HG03565 (cell line): Measurements from ENCODE around the gene ACVR1B.

Experiments used
- ATAC-seq: cut with Tn5 transposase; IDR thresholded peaks from one replicate; pipeline ENCODE4 v1.9.1; 2021; ENCODE audit warnings: mild to moderate bottlenecking, moderate library complexity; ENCODE audit not compliant: unreplicated experiment

ACVR1B gene

DNA sequence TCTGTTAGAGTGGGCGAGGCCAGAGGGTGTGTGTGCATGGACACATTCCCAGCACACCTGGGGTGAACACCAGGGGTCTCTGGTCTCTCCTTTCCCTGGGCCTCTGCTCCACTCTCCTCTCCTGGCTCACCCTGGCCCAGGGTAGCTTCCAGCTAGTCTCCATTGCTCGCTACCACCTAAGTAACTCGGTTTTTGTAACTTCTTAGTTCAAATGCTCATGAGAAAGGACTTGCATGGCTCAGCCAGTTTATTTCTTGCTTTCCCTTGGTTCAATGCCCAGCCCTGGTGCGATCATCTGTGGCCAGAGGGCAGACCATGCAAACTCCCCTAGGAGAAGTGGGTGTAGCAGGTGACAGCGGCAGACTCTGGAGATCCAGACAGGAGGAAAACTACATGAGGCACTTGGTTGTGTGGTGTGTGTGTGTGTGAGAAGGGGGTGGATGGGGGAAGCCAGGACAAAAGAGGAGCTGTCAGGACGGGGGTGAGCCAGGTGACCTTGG lies 8.9 kb upstream of the ACVR1B start:
- no peak for ATAC-seq

DNA sequence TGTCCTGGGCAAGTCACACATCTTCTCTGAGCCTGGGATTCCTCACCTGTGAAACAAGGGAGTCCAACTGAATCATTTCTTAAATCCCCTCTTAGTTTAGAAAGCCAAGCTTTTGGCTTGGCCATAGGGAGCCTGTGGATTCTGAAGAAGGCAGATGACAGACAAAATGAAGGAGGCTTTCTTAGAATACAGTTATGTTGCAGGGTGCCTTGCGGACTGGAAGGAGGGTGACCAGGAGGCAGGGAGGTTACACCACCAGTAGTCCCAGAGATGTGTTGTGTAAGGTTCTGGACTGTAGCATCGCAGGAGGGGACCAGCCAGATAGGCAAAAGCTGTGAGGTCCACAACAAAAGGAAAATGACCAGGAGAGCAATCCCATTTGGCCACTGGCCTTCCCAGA lies 8.2 kb upstream of the ACVR1B start:
- no peak for ATAC-seq

GRCh38 chr12:51944608-51945233 lies 6.8 kb upstream of the ACVR1B start:
- no peak for ATAC-seq

GRCh38 chr12:51947246-51947996 lies 4.1 kb upstream of the ACVR1B start:
- no peak for ATAC-seq

DNA sequence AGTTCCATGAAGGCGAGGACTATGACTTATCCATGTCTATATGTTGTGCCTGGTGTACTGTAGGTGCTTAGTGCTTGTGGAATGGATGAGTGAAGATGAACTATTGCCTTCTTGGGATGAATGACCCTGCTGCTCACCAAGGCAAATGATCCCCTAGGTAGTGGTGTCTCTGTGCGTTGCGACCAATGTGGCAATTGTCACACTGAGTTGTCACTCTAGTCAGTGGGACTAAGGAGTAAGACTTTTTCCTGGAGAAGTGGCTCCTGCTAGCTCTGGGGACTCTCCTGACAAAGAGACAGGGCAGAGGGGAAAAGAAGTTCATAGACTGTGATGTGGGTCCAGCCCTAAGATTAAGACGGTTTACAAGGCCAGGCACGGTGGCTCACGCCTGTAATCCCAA lies 3.4 kb upstream of the ACVR1B start:
- ATAC-seq: no peak

- no peak for ATAC-seq
Measured at GRCh38 chr12:51949342-51950030, 2.0 kb upstream of the ACVR1B start.

DNA sequence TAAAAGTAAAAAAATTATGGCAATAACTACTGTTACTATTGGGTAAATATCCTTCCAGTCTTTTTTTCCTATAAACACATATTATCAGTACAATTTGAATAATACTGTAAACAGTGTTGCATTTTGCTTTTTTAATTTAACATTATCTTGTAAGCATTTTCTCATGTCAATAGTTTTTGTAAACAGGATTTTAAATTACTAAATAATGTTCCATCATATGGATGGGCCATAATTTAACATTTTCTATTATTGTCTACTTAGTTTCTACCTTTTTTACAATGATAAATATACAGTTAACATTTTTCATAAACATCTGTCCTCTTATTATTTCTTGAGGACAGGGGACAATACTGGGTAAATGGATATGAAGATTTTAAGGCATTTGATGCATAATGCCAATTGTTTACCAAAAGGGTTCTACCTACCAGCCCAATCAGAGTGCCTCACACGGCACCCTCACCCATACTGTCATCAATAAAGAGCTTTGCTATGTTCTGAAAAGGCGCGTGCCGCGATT lies 759 bp upstream of the ACVR1B start:
- no peak for ATAC-seq

- ATAC-seq: no peak
Measured at GRCh38 chr12:51951843-51952722, 584 bp downstream of the ACVR1B start.

GRCh38 chr12:51953089-51953488 lies 1.6 kb downstream of the ACVR1B start:
- no peak for ATAC-seq

DNA sequence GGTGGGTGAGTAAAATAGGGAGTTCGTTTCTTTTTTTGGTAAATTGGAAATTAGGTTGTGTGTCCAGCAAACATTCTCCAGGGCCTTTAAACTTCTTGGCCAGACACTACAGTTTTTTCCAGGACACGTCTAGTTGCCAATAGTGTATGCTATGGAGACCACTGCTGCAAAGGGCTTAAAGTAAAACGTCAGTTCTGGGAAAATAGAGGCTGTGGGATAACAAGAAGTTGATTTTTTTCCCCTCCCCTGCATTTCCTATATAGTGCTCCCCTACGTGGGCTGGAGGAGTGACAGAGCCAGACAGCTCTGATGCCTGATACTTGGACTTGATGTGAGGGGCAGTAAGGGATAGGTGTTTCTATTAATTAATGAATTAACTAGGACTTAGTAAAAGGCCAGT lies 2.4 kb downstream of the ACVR1B start:
- ATAC-seq: no peak

DNA sequence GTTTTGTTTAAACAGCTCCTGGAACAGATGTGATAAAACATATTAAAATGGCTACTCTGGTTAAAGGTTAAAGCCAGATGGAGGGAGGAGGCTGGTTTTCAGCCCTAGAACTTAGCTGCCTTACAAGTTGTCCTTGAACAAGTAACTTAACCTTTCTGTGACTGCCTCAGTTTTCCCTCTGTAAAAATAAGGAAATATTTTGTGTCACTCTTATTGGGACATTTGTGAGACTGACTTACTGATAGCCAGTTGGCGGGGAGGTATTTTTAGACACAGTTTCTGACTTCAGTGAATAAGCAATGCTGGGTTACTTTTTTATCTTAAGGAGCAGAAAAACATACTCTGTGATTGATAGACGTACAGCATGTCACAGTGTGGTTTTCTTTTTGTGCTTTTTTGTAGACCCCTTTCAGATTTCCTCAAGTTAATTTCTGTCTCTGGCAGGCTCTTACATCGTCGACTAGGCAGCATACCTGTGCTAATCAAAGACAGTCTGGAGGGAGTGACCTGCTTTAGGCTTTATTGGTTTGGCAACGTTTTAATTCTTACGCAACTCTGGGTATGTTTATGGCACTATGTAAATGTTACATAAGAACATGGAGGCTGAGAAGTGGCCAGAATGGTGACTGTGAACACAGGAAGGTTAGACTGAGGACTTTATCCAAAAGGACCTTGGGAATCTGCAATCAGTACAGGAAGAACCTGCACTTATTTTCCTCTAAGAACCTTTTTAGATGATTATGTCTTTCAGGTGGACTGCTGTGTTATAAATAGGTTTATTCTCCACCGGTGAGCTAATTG lies 3.3 kb downstream of the ACVR1B start:
- ATAC-seq: no peak

- no peak for ATAC-seq
Measured at GRCh38 chr12:51955702-51956101, 4.2 kb downstream of the ACVR1B start.

GRCh38 chr12:51958542-51958941 lies 7.0 kb downstream of the ACVR1B start:
- ATAC-seq: no peak

DNA sequence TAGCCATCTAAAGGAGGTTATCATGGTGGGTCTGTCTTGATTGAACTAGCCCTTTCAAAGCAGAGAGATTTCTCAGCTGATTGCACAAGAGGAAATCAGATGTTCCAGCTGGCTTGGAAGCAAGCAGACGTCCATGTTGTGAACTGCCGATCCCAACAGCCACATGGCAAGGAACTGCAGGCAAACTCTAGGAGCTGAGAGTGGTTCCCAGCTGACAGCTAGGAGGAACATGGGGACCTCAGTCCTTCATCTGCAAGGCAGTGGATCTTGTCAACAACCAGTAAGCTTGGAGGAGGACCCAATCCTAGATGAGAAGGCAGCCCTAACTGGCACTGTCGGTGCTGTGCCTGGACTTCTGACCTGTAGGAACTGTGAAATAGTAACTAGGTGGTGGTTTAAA lies 7.7 kb downstream of the ACVR1B start:
- ATAC-seq: no peak

GRCh38 chr12:51959921-51960320 lies 8.4 kb downstream of the ACVR1B start:
- no peak for ATAC-seq

DNA sequence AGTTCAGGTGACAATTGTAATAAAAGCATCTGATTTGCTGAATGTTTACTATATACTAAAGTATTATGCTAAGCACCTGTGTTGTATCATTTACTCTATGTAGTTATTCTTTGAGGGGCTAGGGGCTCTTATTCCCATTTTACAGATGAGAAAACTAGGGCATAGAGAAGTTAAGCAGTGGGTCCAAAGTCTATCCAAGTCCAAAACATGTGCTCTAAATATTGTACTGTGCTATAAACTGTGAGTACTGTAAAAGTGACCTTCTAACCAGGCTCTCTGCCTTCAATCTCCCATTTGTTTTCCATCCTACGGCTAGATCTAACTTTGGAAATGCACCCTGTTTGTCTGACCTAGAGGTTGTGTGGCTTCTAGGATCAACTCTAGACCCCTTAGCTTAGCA lies 9.0 kb downstream of the ACVR1B start:
- no peak for ATAC-seq

DNA sequence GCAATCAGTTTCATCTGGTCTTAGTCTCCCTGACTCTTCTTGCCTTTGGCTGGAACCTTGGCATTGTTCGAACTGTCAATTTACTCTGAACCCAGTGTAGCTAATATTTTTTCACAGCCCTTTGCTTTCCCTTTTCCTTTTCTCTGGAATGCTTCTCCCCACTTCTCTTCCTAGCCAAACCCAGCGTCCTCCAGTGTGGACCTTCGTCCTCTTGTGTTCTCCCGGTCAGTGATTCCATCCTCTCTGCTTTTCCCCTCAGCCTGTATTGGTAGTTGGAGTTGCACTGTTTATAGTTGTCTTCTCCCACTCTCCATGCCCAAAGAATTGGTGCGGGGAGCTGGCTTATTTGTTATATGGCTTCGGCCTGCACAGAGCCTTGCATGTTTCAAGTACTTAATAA lies 9.4 kb downstream of the ACVR1B start:
- ATAC-seq: no peak

- ATAC-seq: no peak
Measured at GRCh38 chr12:51961834-51962233, 10.3 kb downstream of the ACVR1B start.

GRCh38 chr12:51962737-51963136 lies 11.2 kb downstream of the ACVR1B start:
- no peak for ATAC-seq

GRCh38 chr12:51963477-51963876 lies 12.0 kb downstream of the ACVR1B start:
- ATAC-seq: no peak
